HG02798 (cell line): ENCODE measurements around the gene KRTAP19-5.
"Not testable (repeated sequence)": the region's sequence is repeated elsewhere in the genome, so short reads cannot be mapped to it uniquely, and the experiment has no call there.

Experiments used
- ATAC-seq: cut with Tn5 transposase; IDR thresholded peaks from one replicate; pipeline ENCODE4 v1.9.1; 2021; ENCODE audit warnings: mild to moderate bottlenecking; ENCODE audit not compliant: unreplicated experiment, poor library complexity

Gene KRTAP19-5

GRCh38 chr21:30502041-30502440 is at the start of gene KRTAP19-5:
Gene KRTAP19-5 (minus strand): TSS chr21:30502141. CDS start chr21:30502090, 51 bp downstream.
- no peak for ATAC-seq

- no peak for ATAC-seq
Observed at GRCh38 chr21:30541764-30542163, 39.8 kb upstream of the KRTAP19-5 start, which contains the start of gene KRTAP19-6. Gene KRTAP19-6 (minus strand): TSS chr21:30541864. CDS start chr21:30541833, 31 bp downstream.

DNA sequence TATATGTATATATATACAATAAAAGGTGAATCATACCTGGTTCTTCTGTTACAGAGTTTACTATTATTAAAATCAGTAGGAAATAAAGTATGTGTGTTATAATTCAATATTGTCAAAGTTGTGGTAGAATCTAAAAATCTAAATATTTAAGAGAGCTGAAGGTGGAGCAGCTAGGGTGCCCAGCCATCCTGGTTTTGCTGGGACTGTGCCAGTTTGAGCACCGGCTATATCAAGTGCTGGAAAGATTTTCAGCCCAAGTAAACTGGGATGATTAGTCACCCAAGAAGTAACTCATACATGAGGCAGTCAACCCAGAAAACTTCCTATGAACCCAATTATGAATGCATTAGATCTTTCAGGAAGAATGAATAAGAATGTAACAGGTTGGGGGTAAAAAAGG is 16.9 kb upstream of the KRTAP19-5 start:
- ATAC-seq, result no peak

- ATAC-seq, result no peak
Observed at GRCh38 chr21:30515681-30516080, 13.7 kb upstream of the KRTAP19-5 start.

DNA sequence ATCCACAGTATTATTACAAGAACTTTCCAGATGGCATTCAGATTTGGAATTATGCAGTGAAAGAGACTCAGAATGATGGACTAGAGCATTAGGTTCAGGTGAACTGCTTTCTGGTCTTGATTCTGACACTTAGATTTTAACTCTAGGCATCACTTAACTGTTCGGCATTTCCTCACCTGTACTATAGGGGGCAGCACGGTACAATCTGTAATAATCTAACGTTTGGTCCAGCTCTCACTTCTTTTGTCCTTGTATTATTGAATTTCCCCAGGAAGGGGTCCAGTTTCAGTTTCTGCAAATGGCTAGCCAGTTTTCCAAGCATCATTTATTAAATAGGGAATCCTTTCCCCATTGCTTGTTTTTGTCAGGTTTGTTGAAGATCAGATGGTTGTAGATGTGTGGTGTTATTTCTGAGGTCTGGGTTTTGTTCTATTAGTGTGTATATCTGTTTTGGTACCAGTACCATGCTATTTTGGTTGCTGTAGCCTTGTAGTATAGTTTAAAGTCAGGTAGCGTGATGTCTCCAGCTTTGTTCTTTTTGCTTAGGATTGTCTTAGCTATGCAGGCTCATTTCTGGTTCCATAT is 3.8 kb upstream of the KRTAP19-5 start:
- ATAC-seq, result not testable (repeated sequence)

DNA sequence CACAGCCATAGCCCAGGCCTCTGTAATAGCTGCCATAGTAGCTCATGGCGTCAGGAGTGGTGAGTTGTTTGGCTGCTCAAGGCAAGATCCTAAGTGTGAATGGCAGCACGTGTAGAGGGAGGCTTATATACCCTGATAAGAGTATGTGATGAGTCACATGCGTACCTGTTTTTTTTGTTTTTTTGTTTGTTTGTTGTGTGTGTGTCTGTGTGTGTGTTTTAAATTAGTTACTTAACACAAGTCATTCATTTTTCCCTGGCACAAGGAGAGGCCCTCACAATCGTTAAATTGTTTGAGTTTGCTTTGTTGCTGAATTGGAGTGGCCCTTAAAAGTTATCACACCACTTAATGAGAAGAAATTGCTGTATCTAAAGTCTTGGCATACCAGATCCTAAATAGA is 4.9 kb downstream of the KRTAP19-5 start, which contains the start of gene KRTAP19-4:
KRTAP19-4 (minus strand) TSS at position 101 of the 400 bp plus-strand sequence; CDS start at position 46, 55 bp downstream.
- no peak for ATAC-seq

- no peak for ATAC-seq
Observed at GRCh38 chr21:30491963-30492428, 9.9 kb downstream of the KRTAP19-5 start, which contains the start of gene KRTAP19-3. Gene KRTAP19-3 (minus strand): TSS chr21:30492013. CDS start chr21:30491957, 56 bp downstream.

DNA sequence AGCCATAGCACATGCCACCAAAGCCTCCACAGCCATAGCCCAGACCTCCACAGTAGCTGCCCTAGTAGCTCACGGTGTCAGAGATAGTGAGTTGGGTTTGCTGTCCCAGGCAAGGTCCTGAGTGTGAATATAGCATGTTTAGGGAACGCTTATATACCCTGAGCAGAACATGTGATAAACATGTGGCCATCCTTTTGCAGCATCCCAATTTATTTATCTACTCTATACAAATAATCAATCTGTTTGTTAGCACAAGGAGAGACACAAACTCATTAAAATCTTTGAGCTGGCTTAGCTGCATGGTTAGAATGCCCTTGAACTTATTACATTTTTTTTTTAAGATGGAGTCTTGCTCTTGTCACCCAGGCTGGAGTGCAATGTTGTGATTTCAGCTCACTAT is 14.6 kb downstream of the KRTAP19-5 start, which contains the start of gene KRTAP19-2:
KRTAP19-2 (minus strand) TSS at position 101 of the 400 bp plus-strand sequence; CDS start at position 13, 88 bp downstream.
- no peak for ATAC-seq

DNA sequence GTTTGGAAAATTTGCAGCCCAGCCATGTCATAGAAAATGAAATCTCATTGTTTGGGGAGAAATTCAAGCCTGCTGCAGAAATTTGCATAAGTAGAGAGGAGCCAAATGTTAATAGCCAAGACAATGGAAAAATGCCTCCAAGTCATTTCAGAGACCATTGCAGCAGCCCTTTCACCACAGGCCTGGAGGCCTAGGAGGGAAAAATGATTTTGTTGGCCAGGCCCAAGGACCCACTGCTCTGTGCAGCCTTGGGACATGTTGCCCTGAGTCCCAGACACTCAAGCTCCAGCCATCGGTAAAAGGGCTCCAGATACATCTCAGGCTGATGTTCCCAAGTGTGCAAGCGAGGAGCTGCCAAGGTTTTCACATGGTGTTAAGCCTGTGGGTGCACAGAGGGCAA is 15.8 kb downstream of the KRTAP19-5 start:
- ATAC-seq, result no peak

DNA sequence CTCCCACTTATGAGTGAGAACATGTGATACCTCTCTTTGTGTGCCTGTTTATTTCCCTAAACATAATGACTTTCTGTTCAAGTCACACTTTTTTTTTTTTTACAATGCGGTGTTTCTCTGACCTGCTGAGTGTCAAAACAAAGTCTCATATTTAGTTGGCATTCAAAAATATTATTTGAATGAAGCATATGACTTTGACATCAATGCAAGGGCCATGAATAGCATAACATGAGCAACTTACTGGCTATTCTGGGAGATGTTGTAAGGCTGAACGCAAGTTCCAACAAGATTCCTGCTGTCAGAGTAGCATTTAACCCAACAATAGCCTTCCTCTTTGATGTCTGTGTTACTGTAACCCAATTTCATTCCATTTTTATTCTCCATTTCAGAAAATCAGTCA is 19.8 kb downstream of the KRTAP19-5 start:
- ATAC-seq, result no peak

DNA sequence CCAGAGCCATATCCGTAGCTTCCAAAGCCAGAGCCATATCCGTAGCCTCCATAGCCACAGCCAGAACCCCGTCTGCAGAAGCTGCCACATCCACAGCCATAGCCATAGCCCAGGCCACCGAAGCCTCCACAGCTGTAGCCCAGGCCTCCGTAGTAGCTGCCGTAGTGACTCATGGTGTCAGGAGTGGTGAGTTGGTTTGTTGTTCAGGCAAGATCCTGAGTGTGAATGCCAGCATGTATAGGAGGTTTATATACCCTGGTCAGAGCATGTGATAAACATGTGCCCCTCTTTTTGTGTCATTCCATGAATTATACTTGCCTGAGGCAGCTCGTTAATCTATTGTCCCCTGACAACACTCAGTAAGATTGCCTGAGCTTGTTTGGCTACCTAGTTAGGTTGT is 21.8 kb downstream of the KRTAP19-5 start, which contains the start of gene KRTAP19-1:
KRTAP19-1 (minus strand) TSS at position 223 of the 400 bp plus-strand sequence; CDS start at position 173, 50 bp downstream.
- ATAC-seq, result no peak

- ATAC-seq, result no peak
Observed at GRCh38 chr21:30479259-30479658, 22.7 kb downstream of the KRTAP19-5 start.

GRCh38 chr21:30478004-30478403 is 23.9 kb downstream of the KRTAP19-5 start:
- ATAC-seq, result no peak

DNA sequence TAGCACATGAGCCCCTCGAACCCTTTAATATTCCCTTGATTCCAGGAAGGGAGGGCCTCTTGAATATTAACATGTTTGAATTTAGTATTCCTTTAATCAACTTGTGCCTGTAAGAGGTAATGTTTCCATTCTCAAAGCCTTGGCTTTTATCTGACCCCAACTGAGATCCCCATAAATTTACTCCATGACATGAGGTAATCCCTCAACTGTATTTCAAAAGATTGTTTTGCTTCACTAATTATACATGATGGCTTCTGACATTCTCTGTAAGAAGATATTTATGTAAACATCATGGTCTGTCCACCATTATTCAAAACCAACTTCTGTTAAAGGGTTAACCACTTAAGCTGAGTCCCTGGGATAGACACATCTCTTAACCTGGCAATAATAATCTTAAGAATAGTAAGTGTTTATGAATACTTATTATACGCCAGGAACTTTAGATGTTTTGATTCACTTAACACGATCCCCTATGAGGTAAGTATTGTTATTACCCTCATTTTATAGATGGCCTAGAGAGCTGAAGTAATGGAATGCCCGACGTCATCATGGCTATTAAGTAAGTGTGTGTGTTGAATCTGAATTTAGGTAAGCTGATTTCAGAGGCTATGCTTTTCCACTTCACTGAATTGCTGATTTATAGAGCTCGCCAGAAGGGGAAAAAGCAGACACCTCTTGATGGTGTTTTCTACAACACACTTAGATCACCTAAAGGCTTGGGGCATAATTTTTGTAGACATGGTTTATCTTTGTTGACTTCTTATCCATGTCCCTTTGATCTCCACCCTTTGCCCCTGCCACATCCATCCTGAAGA is 32.8 kb downstream of the KRTAP19-5 start:
- ATAC-seq, result no peak

DNA sequence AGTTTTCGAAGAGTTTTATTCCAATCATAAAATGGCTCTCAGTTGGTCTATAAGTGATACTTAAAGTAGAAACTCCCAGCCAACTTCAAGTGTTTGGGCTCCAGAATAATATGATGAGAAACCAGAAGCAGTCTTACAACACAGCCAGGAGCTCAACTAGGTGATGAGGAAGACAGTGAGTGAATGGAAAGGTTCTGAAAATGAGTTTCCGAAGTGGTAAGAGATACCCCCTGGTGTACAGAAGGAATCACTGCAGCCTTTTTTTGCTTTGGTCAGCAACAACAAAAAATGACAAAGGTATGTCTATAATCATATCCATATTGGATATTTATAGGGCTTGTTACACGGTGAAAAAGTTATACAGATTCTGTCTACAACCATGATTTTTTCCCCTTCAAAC is 38.2 kb downstream of the KRTAP19-5 start:
- ATAC-seq, result no peak
